OCI-LY3 (cell line): ENCODE data around the gene CADM2.

ENCODE experiments used
- H2AFZ ChIP-seq: fragments of 200-600, 300-600 bp; shearing (Covaris generic); 2 replicates; pipeline ENCODE4 v1.6.0; 2014; ENCODE audit warnings: antibody characterized with exemption, low read depth, low read length
- H3K27ac ChIP-seq: fragments of 200-600, 300-600 bp; sonication (generic); 2 replicates; pipeline ENCODE4 v1.5.1; 2014; ENCODE audit warnings: mild to moderate bottlenecking, low read length, moderate library complexity, mixed read lengths
- H3K27me3 ChIP-seq: fragments of 200-600, 300-600 bp; sonication (generic); 2 replicates; pipeline ENCODE4 v1.6.1; 2014; ENCODE audit warnings: low read depth, low read length, mixed read lengths
- H3K36me3 ChIP-seq: fragments of 200-600, 300-600 bp; sonication (generic); replicated peaks from 2 replicates; pipeline ENCODE3; 2014; ENCODE audit warnings: low read depth, low read length, mixed read lengths
- H3K4me1 ChIP-seq: fragments of 300-600, 200-600 bp; sonication (generic); 2 replicates; pipeline ENCODE4 v1.6.1; 2014; ENCODE audit warnings: low read length, mixed read lengths
- H3K4me2 ChIP-seq: fragments of 200-600, 300-600 bp; sonication (generic); 2 replicates; pipeline ENCODE4 v1.6.1; 2014; ENCODE audit warnings: low read length, mixed read lengths
- H3K4me3 ChIP-seq: fragments of 300-600, 200-600 bp; sonication (generic); 2 replicates; pipeline ENCODE4 v1.5.1; 2014; ENCODE audit warnings: antibody characterized with exemption, mild to moderate bottlenecking, low read length, moderate library complexity
- H3K79me2 ChIP-seq: fragments of 300-600, 200-600 bp; shearing (Covaris generic); 2 replicates; pipeline ENCODE4 v1.6.1; 2014; ENCODE audit warnings: mild to moderate bottlenecking, low read length, mixed read lengths
- H3K9ac ChIP-seq: fragments of 300-600, 200-600 bp; shearing (Covaris generic); 2 replicates; pipeline ENCODE4 v1.6.0; 2014; ENCODE audit warnings: mild to moderate bottlenecking, low read length, moderate library complexity
- H3K9me3 ChIP-seq: fragments of 200-600, 300-600 bp; shearing (Covaris generic); 2 replicates; pipeline ENCODE4 v1.6.1; 2014; ENCODE audit warnings: low read length, mixed read lengths; ENCODE audit not compliant: insufficient read depth
- H4K20me1 ChIP-seq: fragments of 200-600, 300-600 bp; sonication (generic); 2 replicates; pipeline ENCODE4 v1.6.1; 2016; ENCODE audit warnings: low read length, mixed read lengths; ENCODE audit not compliant: insufficient read depth
- CTCF ChIP-seq: fragments of 200-600, 300-600 bp; sonication (generic); IDR thresholded peaks from 2 replicates; pipeline ENCODE4 v1.5.1; 2014; ENCODE audit warnings: antibody characterized with exemption, low read length, low read depth
- EZH2phosphoT487 ChIP-seq: fragments of 200-600 bp; shearing (Covaris generic); IDR thresholded peaks from 2 replicates; pipeline ENCODE4 v1.6.1; 2018; ENCODE audit warnings: antibody characterized with exemption, mixed run types, low read depth

CADM2 gene

GRCh38 chr3:85576697-85577200, 618.0 kb downstream of the CADM2 start:
- no peak overlapping the region for H3K27ac ChIP-seq
- no peaks in the 10 kb centered on the region for H3K79me2 ChIP-seq
- peaks cover 5% of the 10 kb centered on the region for H3K4me1 ChIP-seq
- H3K9me3 ChIP-seq = no peaks in the 10 kb centered on the region
- no peaks in the 10 kb centered on the region for H3K36me3 ChIP-seq
- no peak overlapping the region for H3K9ac ChIP-seq
- TF ChIP-seq CTCF (no peak), EZH2phosphoT487 (no peak)
- H4K20me1 ChIP-seq = no peaks in the 10 kb centered on the region
- H2AFZ ChIP-seq = no peak overlapping the region
- H3K4me3 ChIP-seq = no peak overlapping the region
- H3K27me3 ChIP-seq = no peaks in the 10 kb centered on the region
- no peak overlapping the region for H3K4me2 ChIP-seq

DNA sequence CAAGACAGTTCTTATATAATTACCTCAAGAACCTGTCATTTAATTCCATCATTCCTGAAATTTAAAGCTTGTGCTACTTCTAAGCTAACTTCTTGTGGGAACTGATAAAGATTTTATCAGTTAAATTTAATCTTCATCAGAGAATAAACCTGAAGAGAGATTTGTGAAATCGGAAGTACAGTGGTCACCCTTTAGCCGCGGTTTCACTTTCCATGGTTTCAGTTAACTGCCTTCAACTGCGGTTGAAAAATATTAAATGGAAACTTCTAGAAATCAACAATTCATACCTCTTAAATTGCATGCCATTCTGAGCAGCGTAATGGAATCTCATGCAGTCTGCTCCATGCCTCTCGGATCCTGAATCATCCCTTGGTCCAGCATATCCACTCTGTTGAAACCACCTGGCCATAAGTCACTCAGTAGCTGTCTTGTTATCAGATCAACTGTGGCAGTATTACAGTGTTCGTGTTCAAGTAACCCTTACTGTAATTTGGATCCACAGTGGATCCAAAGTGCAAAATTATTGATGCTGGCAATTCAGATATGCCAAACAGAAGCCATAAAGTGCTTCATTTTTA, 626.1 kb downstream of the CADM2 start:
- Histone ChIP-seq H3K36me3 (no peaks in the 10 kb centered on the region), H3K4me2 (no peak overlapping the region), H2AFZ (no peak overlapping the region), H3K4me1 (peaks cover 14% of the 10 kb centered on the region), H3K4me3 (no peak overlapping the region), H3K27me3 (no peaks in the 10 kb centered on the region), H3K9ac (no peak overlapping the region), H3K27ac (no peak overlapping the region), H4K20me1 (no peaks in the 10 kb centered on the region), H3K79me2 (no peaks in the 10 kb centered on the region), H3K9me3 (no peaks in the 10 kb centered on the region)
- TF ChIP-seq CTCF = no peak
- no peak for TF ChIP-seq EZH2phosphoT487

DNA sequence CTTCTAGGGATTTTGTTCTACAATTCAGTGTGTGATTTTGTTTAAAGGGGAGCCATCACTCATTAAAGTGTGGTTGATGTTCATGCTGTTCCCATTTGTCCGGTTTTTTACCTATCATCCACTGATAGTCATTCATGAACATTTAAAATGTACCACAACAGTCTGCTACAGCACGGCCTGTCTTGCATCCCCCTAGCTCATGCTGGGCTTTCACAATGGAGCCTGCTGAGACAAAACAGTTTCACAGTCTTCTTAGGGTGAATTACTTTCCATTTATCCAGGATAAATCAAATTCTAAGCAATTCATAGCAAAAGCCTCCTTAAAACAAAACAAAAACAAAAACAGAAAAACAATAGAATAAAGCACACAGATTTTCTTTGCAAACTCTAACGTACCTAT, 627.2 kb downstream of the CADM2 start:
- H3K36me3 ChIP-seq = no peaks in the 10 kb centered on the region
- H3K4me3 ChIP-seq = no peak overlapping the region
- H3K27ac ChIP-seq = no peak overlapping the region
- H3K27me3 ChIP-seq = no peaks in the 10 kb centered on the region
- H3K79me2 ChIP-seq = no peaks in the 10 kb centered on the region
- H3K9ac ChIP-seq = no peak overlapping the region
- no peak overlapping the region for H2AFZ ChIP-seq
- TF ChIP-seq CTCF (no peak), EZH2phosphoT487 (no peak)
- H3K9me3 ChIP-seq = no peaks in the 10 kb centered on the region
- no peaks in the 10 kb centered on the region for H4K20me1 ChIP-seq
- no peak overlapping the region for H3K4me2 ChIP-seq
- H3K4me1 ChIP-seq = peaks cover 14% of the 10 kb centered on the region

- Histone ChIP-seq H3K4me3 (no peak overlapping the region), H3K27ac (no peak overlapping the region), H4K20me1 (no peaks in the 10 kb centered on the region), H3K4me2 (peak overlapping the region; percentile 5; the same call in 1 of the 2 replicates), H3K9ac (no peak overlapping the region), H3K79me2 (no peaks in the 10 kb centered on the region), H3K9me3 (no peaks in the 10 kb centered on the region), H3K27me3 (no peaks in the 10 kb centered on the region), H3K4me1 (peaks cover 13% of the 10 kb centered on the region), H2AFZ (no peak overlapping the region), H3K36me3 (no peaks in the 10 kb centered on the region)
- TF ChIP-seq CTCF = no peak
- TF ChIP-seq EZH2phosphoT487 = no peak
Measured at GRCh38 chr3:85589145-85589544, 630.4 kb downstream of the CADM2 start.
